Mesothelial cell of epicardium (in vitro differentiated cells): ENCODE measurements around the gene KCNJ3. TPM values are rescaled to one million over a fixed set of nuclear protein-coding genes. Genes with fewer than 3 reads are reported as not detected.

Experiments
- DNase-seq, 2 experiments: peaks; one replicate each; pipeline ENCODE4 v3.0.0; 2021; ENCODE audit warnings: low spot score in 2 of 2; ENCODE audit not compliant: unreplicated experiment in 2 of 2
- H3K27ac Mint-ChIP-seq: 2 replicates; pipeline ENCODE4 v1.8.0; 2021; ENCODE audit warnings: mixed read lengths
- H3K27me3 Mint-ChIP-seq: 2 replicates; pipeline ENCODE4 v1.8.0; 2021; ENCODE audit warnings: low read depth, mixed read lengths
- H3K36me3 Mint-ChIP-seq: 2 replicates; pipeline ENCODE4 v1.8.0; 2021; ENCODE audit warnings: mixed read lengths
- H3K4me1 Mint-ChIP-seq: 2 replicates; pipeline ENCODE4 v1.8.0; 2021; ENCODE audit warnings: mixed read lengths
- H3K4me3 Mint-ChIP-seq: 2 replicates; pipeline ENCODE4 v1.8.0; 2021; ENCODE audit warnings: mild to moderate bottlenecking, moderate library complexity, mixed read lengths
- H3K9me3 Mint-ChIP-seq: 2 replicates; pipeline ENCODE4 v1.8.0; 2021; ENCODE audit warnings: mixed read lengths
- CTCF ChIP-seq: fragments of 200-600 bp; sonication (generic); IDR thresholded peaks from one replicate; pipeline ENCODE4 v1.5.0; 2021; ENCODE audit warnings: antibody characterized with exemption; ENCODE audit not compliant: unreplicated experiment
- total RNA-seq: library from RNA; stranded (reverse); gene quantifications from 3 replicates; pipeline ENCODE4 v1.2.1, GENCODE V29; 2021

Gene KCNJ3
- total RNA-seq, 1 donor from 2014 or later = 1.4 TPM

GRCh38 chr2:154875999-154876398, 177.5 kb downstream of the KCNJ3 start:
- Mint-ChIP-seq H3K4me3 (no peak overlapping the region), H3K36me3 (no peaks in the 10 kb centered on the region), H3K27me3 (no peaks in the 10 kb centered on the region), H3K9me3 (no peaks in the 10 kb centered on the region), H3K4me1 (no peaks in the 10 kb centered on the region), H3K27ac (no peak overlapping the region)
- no peak for DNase-seq
- TF ChIP-seq CTCF = no peak

GRCh38 chr2:154882725-154883124, 184.2 kb downstream of the KCNJ3 start:
- Mint-ChIP-seq H3K36me3 (no peaks in the 10 kb centered on the region), H3K4me1 (no peaks in the 10 kb centered on the region), H3K27ac (no peak overlapping the region), H3K4me3 (no peak overlapping the region), H3K9me3 (peaks cover 23% of the 10 kb centered on the region), H3K27me3 (no peaks in the 10 kb centered on the region)
- no peak for DNase-seq
- no peak for TF ChIP-seq CTCF

GRCh38 chr2:154886316-154886715, 187.8 kb downstream of the KCNJ3 start:
- no peaks in the 10 kb centered on the region for H3K4me1 Mint-ChIP-seq
- no peak for DNase-seq
- no peaks in the 10 kb centered on the region for H3K36me3 Mint-ChIP-seq
- H3K27ac Mint-ChIP-seq = no peak overlapping the region
- peaks cover 41% of the 10 kb centered on the region for H3K9me3 Mint-ChIP-seq
- H3K4me3 Mint-ChIP-seq = no peak overlapping the region
- no peak for TF ChIP-seq CTCF
- no peaks in the 10 kb centered on the region for H3K27me3 Mint-ChIP-seq

- Mint-ChIP-seq H3K4me3 (no peak overlapping the region), H3K9me3 (peaks cover under 1% of the 10 kb centered on the region), H3K4me1 (peaks cover 11% of the 10 kb centered on the region), H3K36me3 (no peaks in the 10 kb centered on the region), H3K27ac (no peak overlapping the region), H3K27me3 (no peaks in the 10 kb centered on the region)
- TF ChIP-seq CTCF = no peak
- DNase-seq = no peak
Measured at GRCh38 chr2:154898269-154898668, 199.8 kb downstream of the KCNJ3 start.

- Mint-ChIP-seq H3K27me3 (no peaks in the 10 kb centered on the region), H3K36me3 (no peaks in the 10 kb centered on the region), H3K4me1 (peaks cover 11% of the 10 kb centered on the region), H3K4me3 (no peak overlapping the region), H3K9me3 (peaks cover 8% of the 10 kb centered on the region), H3K27ac (no peak overlapping the region)
- DNase-seq = no peak
- no peak for TF ChIP-seq CTCF
Measured at GRCh38 chr2:154901063-154901462, 202.6 kb downstream of the KCNJ3 start.
